Measurements from ENCODE around the gene CORT.

DNA sequence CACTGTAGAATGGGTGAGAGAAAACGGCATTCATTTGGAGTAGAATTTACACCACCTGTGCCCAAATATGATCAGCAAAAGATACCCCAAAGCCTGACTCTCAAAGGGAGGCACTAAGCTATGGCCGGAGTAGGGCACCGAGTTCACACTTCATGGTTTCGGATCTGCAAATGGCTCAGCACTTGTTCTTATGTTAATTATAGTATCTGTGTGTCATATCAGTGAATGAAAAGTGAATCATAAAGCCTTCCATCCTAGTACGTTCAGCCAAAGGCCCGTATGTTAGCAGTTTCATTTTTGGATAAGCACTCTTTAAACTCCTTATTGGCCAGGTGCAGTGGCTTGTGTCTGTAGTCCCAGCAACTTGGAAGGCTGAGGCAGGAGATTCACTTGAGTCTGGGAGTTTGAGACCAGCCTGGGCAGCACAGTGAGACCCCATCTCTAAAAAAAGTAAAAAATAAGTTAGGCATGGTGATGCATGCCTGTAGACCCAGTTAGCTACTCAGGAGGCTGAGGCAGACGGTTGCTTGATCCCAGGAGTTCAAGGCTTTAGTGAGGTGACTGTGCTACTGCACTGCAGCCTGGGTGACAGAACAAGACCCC, 4.9 kb upstream of the CORT start:
- no peak for TF ChIP-seq POLR2A (IDR thresholded peaks at IDR 0.05)
- TF ChIP-seq, protein P1, sequence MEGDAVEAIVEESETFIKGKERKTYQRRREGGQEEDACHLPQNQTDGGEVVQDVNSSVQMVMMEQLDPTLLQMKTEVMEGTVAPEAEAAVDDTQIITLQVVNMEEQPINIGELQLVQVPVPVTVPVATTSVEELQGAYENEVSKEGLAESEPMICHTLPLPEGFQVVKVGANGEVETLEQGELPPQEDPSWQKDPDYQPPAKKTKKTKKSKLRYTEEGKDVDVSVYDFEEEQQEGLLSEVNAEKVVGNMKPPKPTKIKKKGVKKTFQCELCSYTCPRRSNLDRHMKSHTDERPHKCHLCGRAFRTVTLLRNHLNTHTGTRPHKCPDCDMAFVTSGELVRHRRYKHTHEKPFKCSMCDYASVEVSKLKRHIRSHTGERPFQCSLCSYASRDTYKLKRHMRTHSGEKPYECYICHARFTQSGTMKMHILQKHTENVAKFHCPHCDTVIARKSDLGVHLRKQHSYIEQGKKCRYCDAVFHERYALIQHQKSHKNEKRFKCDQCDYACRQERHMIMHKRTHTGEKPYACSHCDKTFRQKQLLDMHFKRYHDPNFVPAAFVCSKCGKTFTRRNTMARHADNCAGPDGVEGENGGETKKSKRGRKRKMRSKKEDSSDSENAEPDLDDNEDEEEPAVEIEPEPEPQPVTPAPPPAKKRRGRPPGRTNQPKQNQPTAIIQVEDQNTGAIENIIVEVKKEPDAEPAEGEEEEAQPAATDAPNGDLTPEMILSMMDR (IDR thresholded peaks at IDR 0.05), result no peak
